GM12892 (cell line): ENCODE measurements around the gene IKBKG.
A peak's percentile ranks its signal among the peaks of the same experiment; 100 is the strongest.
"Not testable (repeated sequence)": the region's sequence is repeated elsewhere in the genome, so short reads cannot be mapped to it uniquely, and the experiment has no call there.

ENCODE experiments used
- DNase-seq: peaks from one replicate; pipeline ENCODE4 v3.0.0; 2011; ENCODE audit not compliant: insufficient read length
- FAIRE-seq: peaks from 2 replicates; lab custom pipeline; 2011; peaks lifted over from hg19 to GRCh38; lab: Jason Lieb, UNC
- POLR2A ChIP-seq: IDR thresholded peaks from 2 replicates; pipeline ENCODE4 v1.6.1; 2011; ENCODE audit warnings: low read depth, low read length, control low read depth
- POLR2AphosphoS5 ChIP-seq: IDR thresholded peaks from 2 replicates; pipeline ENCODE4 v1.6.1; 2011; ENCODE audit warnings: low read depth, low read length, control low read depth
- TAF1 ChIP-seq: IDR thresholded peaks from 2 replicates; pipeline ENCODE4 v1.6.1; 2011; ENCODE audit warnings: low read depth, mild to moderate bottlenecking, control low read depth, low read length, borderline replicate concordance

IKBKG gene

GRCh38 chrX:154546354-154547244 lies 821 bp upstream of the IKBKG start, which contains the start of gene G6PD:
G6PD (minus strand) TSS chrX:154546846; CDS start chrX:154546155, 691 bp downstream.
- DNase-seq (peak; percentile 78), FAIRE-seq (peak; percentile 72)
- TF ChIP-seq POLR2AphosphoS5 (peak; percentile 55; the same call in 1 of the 2 replicates), TAF1 (no peak), POLR2A (peak; percentile 79)

DNA sequence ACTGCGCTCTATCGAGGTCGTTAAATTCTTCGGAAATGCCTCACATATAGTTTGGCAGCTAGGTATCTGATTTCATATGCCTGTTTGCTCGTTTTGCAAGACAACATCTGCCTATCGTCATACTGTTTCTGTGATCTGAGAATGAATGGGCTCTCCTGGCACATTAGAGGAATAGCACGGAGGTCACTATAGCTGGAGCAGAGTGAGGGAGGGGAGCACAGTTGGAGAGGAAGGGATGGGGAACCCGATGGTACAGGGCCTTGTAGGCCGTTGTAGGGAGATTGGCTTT lies 552 bp downstream of the IKBKG start:
- no peak for DNase-seq

DNA sequence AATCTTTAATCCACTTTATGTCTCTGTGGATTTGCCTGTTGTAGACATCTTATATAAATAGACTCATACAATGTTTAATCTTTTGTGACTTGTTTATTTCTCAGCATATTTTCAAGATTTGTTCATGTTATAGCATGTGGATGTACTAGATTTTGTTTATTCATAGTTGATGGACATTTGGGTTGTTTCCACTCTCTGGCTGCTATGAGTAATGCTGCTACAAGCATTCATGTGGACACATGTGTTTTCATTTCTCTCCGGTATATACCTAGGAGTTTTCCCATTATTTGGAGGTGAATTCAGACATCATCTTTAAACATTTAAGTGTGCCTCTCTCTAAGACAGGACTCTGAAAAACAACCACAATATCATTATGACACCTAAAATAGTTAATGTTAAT lies 2.3 kb downstream of the IKBKG start:
- TF ChIP-seq POLR2A (no peak), TAF1 (no peak)
- FAIRE-seq, result no peak
- no peak for DNase-seq

More for the DNA sequence above, 552 bp downstream of the IKBKG start:
- no peak for TF ChIP-seq TAF1
- TF ChIP-seq POLR2AphosphoS5, result no peak
- no peak for TF ChIP-seq POLR2A
- no peak for FAIRE-seq

GRCh38 chrX:154552112-154552806 lies 4.8 kb downstream of the IKBKG start:
- not testable (repeated sequence) for DNase-seq
- FAIRE-seq, result peak; percentile 5

GRCh38 chrX:154558060-154558690 lies 10.8 kb downstream of the IKBKG start:
- DNase-seq, FAIRE-seq: not testable (repeated sequence)

DNA sequence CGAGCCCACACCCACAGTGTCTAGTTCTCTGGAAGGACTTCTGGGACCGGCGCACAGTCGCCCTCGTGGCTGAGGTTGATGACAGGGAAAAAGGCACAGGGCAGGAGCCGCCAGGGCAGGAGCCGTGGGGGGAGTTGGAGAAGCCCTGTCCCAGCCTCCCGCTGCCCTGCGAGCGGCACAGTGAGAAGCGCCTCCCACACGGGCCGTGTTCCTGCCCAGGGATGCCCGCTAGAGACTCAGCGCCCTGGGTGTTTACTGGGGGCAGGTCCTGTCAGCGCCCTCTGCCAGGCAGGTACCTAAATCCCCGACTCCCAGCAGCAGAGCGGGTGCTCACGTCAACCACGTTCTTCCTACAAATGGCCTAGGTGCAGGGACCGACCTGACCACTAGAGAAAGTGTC lies 11.5 kb downstream of the IKBKG start:
- FAIRE-seq, result peak; percentile 17
- DNase-seq, result not testable (repeated sequence)

DNA sequence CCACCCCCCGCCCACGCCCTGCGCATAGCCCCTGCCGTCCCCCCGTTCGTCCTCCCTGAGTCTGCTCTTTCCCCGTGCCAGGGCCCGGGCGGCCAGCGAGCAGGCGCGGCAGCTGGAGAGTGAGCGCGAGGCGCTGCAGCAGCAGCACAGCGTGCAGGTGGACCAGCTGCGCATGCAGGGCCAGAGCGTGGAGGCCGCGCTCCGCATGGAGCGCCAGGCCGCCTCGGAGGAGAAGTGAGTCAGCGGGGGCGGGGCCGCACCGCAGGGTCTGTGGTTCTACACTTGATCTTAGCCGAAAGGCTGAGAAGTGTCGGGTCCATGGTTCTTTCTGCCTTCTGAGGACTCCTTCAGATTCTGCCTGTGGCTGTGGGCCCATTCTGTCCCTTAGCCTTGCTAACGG lies 12.9 kb downstream of the IKBKG start:
- FAIRE-seq, DNase-seq: not testable (repeated sequence)

DNA sequence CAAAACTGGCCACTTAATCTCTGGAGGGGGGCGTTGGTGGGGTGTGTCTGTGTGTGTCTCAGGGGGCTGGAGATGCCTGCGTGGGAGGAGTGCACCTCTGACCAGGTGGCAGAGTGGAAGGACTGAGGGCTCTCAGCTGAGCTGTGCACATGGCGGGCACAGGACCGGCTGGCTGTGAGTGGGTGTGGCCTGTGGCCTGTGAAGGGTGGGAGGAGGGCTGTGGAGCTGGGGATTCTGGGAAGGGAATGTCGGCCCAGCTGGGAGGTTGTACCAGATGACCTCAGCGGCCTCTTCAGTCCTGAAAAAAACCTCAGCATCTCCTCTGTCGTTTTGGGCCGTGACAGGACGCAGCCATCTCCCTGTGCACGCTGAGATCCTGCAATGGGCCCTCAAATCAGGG lies 14.9 kb downstream of the IKBKG start:
- not testable (repeated sequence) for FAIRE-seq

DNA sequence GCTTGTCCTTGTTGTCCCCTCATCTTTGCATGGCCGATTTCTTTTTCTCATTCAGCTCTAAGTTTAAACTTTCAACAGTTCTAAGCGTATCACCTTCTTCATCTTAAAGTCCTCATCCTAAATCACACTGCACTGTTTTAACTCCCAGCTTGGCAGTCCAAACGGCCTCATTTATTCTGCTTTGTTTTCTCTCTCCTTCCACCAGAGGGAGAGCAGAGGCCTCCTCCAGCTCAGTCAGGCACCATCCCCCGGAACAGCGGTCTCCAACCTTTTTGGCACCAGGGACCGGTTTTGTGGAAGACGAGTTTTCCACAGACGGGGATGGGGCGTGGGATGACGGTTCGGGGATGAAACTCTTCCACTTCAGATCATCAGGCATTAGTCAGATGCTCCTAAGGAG lies 22.9 kb downstream of the IKBKG start:
- not testable (repeated sequence) for FAIRE-seq, DNase-seq

More for the DNA sequence above, 14.9 kb downstream of the IKBKG start:
- not testable (repeated sequence) for DNase-seq

DNA sequence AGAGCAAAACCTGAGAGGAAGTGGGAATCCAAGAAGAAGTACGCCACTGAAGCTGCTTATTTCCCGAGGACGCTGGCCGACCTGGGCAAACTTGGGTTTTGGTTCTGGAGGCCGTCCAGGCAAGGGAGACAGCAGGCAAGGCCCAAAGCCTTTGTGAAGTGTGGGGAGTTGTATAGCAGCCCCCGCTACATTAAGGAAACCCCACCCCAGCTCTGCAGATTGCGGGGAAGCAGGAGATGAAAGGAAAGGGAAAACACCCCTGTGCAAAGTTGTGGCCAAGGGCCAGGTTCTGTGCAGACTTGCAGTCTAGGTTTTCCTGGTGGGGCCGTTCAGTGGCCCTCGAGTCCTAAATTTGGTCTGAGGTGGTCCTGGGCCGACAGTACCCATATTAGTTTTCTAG lies 25.6 kb downstream of the IKBKG start:
- FAIRE-seq, DNase-seq: not testable (repeated sequence)

DNA sequence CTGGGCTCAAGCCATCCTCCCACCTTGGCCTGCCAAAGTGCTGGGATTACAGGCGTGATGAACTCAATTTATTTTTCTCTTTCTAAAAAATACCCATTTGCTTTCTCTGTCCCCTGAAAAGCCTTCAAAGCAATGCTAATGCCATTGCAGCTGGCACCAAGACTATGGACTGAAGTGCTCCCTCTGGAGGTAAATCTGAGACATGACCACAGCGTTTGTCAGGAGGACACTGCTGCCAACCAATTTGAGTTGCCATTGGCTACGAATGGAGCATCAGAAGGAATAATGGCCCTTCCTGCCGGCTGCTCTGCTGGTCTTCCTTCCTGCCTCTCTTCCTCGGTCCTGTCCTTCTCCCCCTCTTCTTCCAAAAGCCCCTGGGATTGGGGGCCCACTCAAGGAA lies 27.7 kb downstream of the IKBKG start:
- DNase-seq, result not testable (repeated sequence)
- peak; percentile 98 for FAIRE-seq

- not testable (repeated sequence) for FAIRE-seq
Observed at GRCh38 chrX:154582994-154583393, 35.6 kb downstream of the IKBKG start.

DNA sequence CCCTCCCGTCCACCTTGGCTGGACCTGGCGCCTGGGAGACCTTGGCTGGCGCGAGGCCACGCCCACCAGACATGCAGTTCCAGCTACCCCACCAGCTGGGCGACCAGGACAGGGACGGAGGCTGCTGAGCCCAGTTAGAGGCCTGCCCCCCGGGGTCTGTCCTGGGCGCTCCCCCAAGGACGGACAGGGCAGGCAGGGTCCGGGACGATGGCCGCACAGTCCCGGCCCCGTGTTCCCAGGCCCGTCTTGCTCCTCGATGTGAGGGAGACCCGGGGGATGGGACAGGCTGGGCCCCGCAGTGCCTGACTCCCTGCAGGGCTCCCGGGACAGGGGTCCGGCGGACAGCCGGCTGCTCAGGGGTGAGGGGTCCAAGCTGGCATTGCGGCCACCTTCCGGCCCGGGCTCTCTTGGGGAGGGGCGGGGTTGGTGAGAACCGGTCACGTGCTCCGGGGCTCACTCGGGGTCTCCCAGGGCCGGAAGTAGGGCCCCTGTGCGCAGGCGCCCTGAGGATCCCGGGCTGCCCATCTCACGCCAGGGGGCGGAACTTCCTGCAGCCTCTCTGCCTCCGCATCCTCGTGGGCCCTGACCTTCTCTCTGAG lies 37.3 kb downstream of the IKBKG start, which contains the start of gene CTAG1A:
CTAG1A (plus strand) TSS at position 549 of the 599 bp plus-strand sequence. CDS start 74 bp downstream, outside the sequence.
- DNase-seq, result not testable (repeated sequence)

More at GRCh38 chrX:154582994-154583393, 35.6 kb downstream of the IKBKG start:
- not testable (repeated sequence) for DNase-seq

DNA sequence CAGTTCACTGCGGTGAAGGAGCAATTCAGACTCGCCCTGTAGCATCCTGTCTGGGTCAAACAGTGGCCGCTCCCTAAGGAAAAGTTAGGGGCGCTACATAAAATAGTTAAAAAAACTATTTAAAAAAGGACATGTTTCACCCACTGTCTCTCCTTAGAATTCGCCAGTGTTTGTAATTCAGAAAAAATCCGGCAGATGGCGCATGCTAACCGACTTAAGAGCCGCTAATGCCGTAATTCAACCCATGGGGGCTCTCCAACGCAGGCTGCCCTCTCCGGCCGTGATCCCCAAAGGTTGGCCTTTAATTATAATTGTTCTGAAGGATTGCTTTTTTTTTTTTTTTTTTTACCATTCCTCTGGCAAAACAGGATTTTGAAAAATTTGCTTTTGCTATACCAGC lies 43.0 kb downstream of the IKBKG start:
- DNase-seq, FAIRE-seq: not testable (repeated sequence)

More for the DNA sequence above, 37.3 kb downstream of the IKBKG start, which contains the start of gene CTAG1A:
- FAIRE-seq, result not testable (repeated sequence)
